Measurements from ENCODE around the gene MVD. TPM values are rescaled to one million over a fixed set of nuclear protein-coding genes. Genes with fewer than 3 reads are reported as not detected.

MVD gene
- total and polyA plus RNA-seq, 2 of the 4 experiments (the other 2 are of a cell fraction), result 18.3 to 28.4 TPM

DNA sequence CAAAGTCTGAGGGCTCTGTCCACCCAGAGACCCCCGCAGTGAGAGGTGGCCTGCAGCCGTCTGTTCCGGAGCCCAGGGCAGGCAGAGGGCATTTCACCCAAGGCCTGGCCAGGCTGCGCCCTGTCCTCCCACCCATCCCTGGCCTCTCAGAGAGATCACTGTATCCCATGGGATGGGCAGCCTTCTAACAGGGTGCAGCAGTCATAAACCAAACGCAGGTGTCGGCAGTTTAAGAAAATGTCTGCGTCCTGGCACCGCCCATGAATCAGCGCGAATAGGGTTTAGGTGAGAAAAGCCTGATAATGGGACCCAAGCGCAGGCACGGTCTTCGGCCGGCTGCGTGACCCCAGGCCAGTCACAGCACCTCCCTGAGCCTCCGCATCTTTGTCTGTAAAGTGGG, 17.4 kb downstream of the MVD start:
- Histone ChIP-seq H4K5ac (ENCODE audit: low read depth, low read length) (no peak overlapping the region), H2BK15ac (ENCODE audit: low read depth, low read length) (no peak overlapping the region), H3K4me2 (ENCODE audit: low read depth, low read length) (no peak overlapping the region), H3K56ac (ENCODE audit: extremely low read depth, insufficient read depth, low read length) (no peak overlapping the region), H3K79me1 (ENCODE audit: low read depth in 1 of 2, low read length in 2 of 2) (peaks cover 0 to 15% of the 10 kb centered on the region in 2 experiments; a peak in 1 of 4 replicates), H3K18ac (ENCODE audit: low read depth, low read length) (no peak overlapping the region), H3K4me1 (ENCODE audit: control insufficient read depth, insufficient read depth, low read length) (no peaks in the 10 kb centered on the region), H3K36me3 (ENCODE audit: control insufficient read depth, insufficient read depth, low read length) (peaks cover 3% of the 10 kb centered on the region), H2BK120ac (ENCODE audit: low read depth, low read length) (no peak overlapping the region), H4K91ac (ENCODE audit: insufficient read depth, low read depth, low read length) (no peak overlapping the region), H3K9ac (ENCODE audit: low read depth, low read length) (no peak overlapping the region), H3K9me3 (ENCODE audit: control insufficient read depth, insufficient read depth, low read length) (no peaks in the 10 kb centered on the region), H4K8ac (ENCODE audit: low read depth in 2 of 2, low read length in 2 of 2) (no peak overlapping the region), H3K4ac (ENCODE audit: low read depth, low read length) (no peak overlapping the region), H2BK20ac (ENCODE audit: low read depth, low read length) (no peak overlapping the region), H3K27me3 (ENCODE audit: control insufficient read depth, insufficient read depth, low read length) (peaks cover under 1% of the 10 kb centered on the region), H3K23ac (ENCODE audit: low read depth, low read length) (no peak overlapping the region), H3K14ac (replicated peaks; ENCODE audit: low read depth, low read length) (no peak overlapping the region), H3K4me3 (ENCODE audit: insufficient read depth, low read depth, low read length) (no peak overlapping the region), H4K20me1 (ENCODE audit: insufficient read depth, low read length) (peaks cover 6% of the 10 kb centered on the region), H2AFZ (replicated peaks; ENCODE audit: low read length, poor library complexity) (no peak overlapping the region), H2BK5ac (ENCODE audit: low read depth, low read length, poor library complexity, severe bottlenecking) (no peak overlapping the region), H2AK5ac (ENCODE audit: low read depth, low read length) (no peak overlapping the region), H3K27ac (ENCODE audit: insufficient read depth, low read length) (no peak overlapping the region), H2AK9ac (replicated peaks; ENCODE audit: low read depth, low read length, poor library complexity) (no peak overlapping the region), H3K9me1 (ENCODE audit: insufficient read depth, low read length) (no peaks in the 10 kb centered on the region)
- DNase-seq (no peak), ATAC-seq (ENCODE audit: low read depth) (no peak)
- no TSS peak for BruUV-seq (replicated peaks)
- TF ChIP-seq BHLHE40 (IDR thresholded peaks at IDR 0.05; ENCODE audit: low read depth, low read length), result no peak
- TF ChIP-seq, protein P1, sequence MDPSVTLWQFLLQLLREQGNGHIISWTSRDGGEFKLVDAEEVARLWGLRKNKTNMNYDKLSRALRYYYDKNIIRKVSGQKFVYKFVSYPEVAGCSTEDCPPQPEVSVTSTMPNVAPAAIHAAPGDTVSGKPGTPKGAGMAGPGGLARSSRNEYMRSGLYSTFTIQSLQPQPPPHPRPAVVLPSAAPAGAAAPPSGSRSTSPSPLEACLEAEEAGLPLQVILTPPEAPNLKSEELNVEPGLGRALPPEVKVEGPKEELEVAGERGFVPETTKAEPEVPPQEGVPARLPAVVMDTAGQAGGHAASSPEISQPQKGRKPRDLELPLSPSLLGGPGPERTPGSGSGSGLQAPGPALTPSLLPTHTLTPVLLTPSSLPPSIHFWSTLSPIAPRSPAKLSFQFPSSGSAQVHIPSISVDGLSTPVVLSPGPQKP (IDR thresholded peaks at IDR 0.05; ENCODE audit: borderline replicate concordance, low read depth, low read length), result no peak
- TF ChIP-seq CEBPB (IDR thresholded peaks at IDR 0.05; ENCODE audit: low read depth, low read length), result no peak
- TF ChIP-seq SMC3 (IDR thresholded peaks at IDR 0.05; ENCODE audit: low read depth, low read length), result no peak
- TF ChIP-seq MXI1 (IDR thresholded peaks at IDR 0.05; ENCODE audit: borderline replicate concordance, low read depth, low read length), result no peak
- dilution Hi-C loops (cut with HindIII; ENCODE audit: low sequenced_read_pairs, unreplicated experiment) (no loop called here), intact Hi-C loops (cut with micrococcal nuclease) (no loop called here), in situ Hi-C loops (cut with MboI; ENCODE audit: low sequenced_read_pairs) (no loop called here)
- ChIA-PET POLR2A (ENCODE audit: unreplicated experiment) (no interaction called here), CTCF (no interaction called here)
- 92% methylated on average over 11 of the region's 16 CpGs; no CpG with 5 or more reads in 1 of the 2 experiments for WGBS, 2 experiments (ENCODE audit: extremely low coverage in 2 of 2, insufficient read length in 1 of 2)
